Gastroesophageal sphincter (tissue), 4 donors: ENCODE results near the gene TM4SF18. TPM values are rescaled to one million over a fixed set of nuclear protein-coding genes. Genes with fewer than 3 reads are reported as not detected.

Experiments used
- ATAC-seq: fragments of 150-250 bp; one replicate; pipeline ENCODE4 v1.9.1; 2016; ENCODE audit warnings: mild to moderate bottlenecking, moderate library complexity
- H3K27ac ChIP-seq, 4 donors: fragments of 200-600 bp; sonication (generic) in 3 of 4; 1 replicate in 3 of 4; 2 replicates in 1 of 4; pipeline ENCODE4 v1.5.1; 2016 to 2019
- H3K27me3 ChIP-seq: fragments of 200-600 bp; sonication (generic); one replicate; pipeline ENCODE4 v1.5.1; 2019
- H3K36me3 ChIP-seq, 2 donors: fragments of 200-600 bp; sonication (generic); one replicate each; pipeline ENCODE4 v1.5.1; 2019; ENCODE audit warnings: control low read depth in 1 of 2
- H3K4me1 ChIP-seq, 3 donors: fragments of 200-600 bp; sonication (generic); 1 replicate in 2 of 3; 2 replicates in 1 of 3; pipeline ENCODE4 v1.5.1; 2016 to 2019; ENCODE audit warnings: control low read depth in 2 of 3
- H3K4me3 ChIP-seq, 2 donors: fragments of 200-600 bp; sonication (generic); one replicate each; pipeline ENCODE4 v1.5.1; 2019; ENCODE audit warnings: mild to moderate bottlenecking in 1 of 2, moderate library complexity in 1 of 2
- H3K9me3 ChIP-seq, 3 donors: fragments of 200-600 bp; sonication (generic); one replicate each; pipeline ENCODE4 v1.5.1; 2017 to 2019; ENCODE audit warnings: control low read depth in 2 of 3
- EP300 ChIP-seq: sonication (generic); formaldehyde crosslinking; IDR thresholded peaks from one replicate; pipeline ENCODE4 v1.6.1; 2017; ENCODE audit warnings: antibody characterized with exemption, mild to moderate bottlenecking
- POLR2A ChIP-seq, 2 donors: fragments of 450-650 bp; IDR thresholded peaks; one replicate each; pipeline ENCODE4 v1.6.1; 2017; ENCODE audit warnings: antibody characterized with exemption in 2 of 2, mild to moderate bottlenecking in 2 of 2, moderate library complexity in 1 of 2
- POLR2AphosphoS5 ChIP-seq: sonication (generic); formaldehyde crosslinking; IDR thresholded peaks from one replicate; pipeline ENCODE4 v1.6.1; 2017; ENCODE audit warnings: antibody characterized with exemption
- WGBS, 2 donors: methylation state at CpG; one replicate each; pipeline ENCODE4 v1.1.5; 2018; ENCODE audit warnings: low coverage in 1 of 2; 5-methylcytosine and 5-hydroxymethylcytosine counted together
- total RNA-seq, 4 donors: library from RNA; depleted of rRNA; stranded (reverse); fragments of >200 nt; gene quantifications; one replicate each; pipeline ENCODE4 v1.1.0, GENCODE V29; 2016
- TF ChIP-seq, protein P1 (sequence below), 4 experiments: fragments of 200-600 bp in 2 of 4; fragments of 450-650 bp in 2 of 4; sonication (generic) in 1 of 4; IDR thresholded peaks; one replicate each; pipeline ENCODE4 v1.5.1; 2017 to 2019; ENCODE audit warnings: antibody characterized with exemption in 4 of 4, mild to moderate bottlenecking in 2 of 4, moderate library complexity in 2 of 4

TM4SF18 gene
- total RNA-seq, 4 donors from 2014 or later: 1.7 to 10.2 (median 7.1) TPM

- peaks cover 0 to 11% (median 0%) of the 10 kb centered on the region in 3 donors for H3K4me1 ChIP-seq
- WGBS, 2 donors: no CpG with 5 or more reads among the region's 23 CpGs
- no peaks in the 10 kb centered on the region for H3K27me3 ChIP-seq
- H3K9me3 ChIP-seq: no peaks in the 10 kb centered on the region
- H3K36me3 ChIP-seq: no peaks in the 10 kb centered on the region
- no peak for TF ChIP-seq POLR2AphosphoS5
- TF ChIP-seq, protein P1, sequence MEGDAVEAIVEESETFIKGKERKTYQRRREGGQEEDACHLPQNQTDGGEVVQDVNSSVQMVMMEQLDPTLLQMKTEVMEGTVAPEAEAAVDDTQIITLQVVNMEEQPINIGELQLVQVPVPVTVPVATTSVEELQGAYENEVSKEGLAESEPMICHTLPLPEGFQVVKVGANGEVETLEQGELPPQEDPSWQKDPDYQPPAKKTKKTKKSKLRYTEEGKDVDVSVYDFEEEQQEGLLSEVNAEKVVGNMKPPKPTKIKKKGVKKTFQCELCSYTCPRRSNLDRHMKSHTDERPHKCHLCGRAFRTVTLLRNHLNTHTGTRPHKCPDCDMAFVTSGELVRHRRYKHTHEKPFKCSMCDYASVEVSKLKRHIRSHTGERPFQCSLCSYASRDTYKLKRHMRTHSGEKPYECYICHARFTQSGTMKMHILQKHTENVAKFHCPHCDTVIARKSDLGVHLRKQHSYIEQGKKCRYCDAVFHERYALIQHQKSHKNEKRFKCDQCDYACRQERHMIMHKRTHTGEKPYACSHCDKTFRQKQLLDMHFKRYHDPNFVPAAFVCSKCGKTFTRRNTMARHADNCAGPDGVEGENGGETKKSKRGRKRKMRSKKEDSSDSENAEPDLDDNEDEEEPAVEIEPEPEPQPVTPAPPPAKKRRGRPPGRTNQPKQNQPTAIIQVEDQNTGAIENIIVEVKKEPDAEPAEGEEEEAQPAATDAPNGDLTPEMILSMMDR (IDR thresholded peaks at IDR 0.05): no peak
- TF ChIP-seq EP300: no peak
- TF ChIP-seq POLR2A (IDR thresholded peaks at IDR 0.05): no peak
- H3K4me3 ChIP-seq: no peak overlapping the region
- no peak for ATAC-seq
- no peak overlapping the region for H3K27ac ChIP-seq
Measured at GRCh38 chr3:149284034-149284433, 49.4 kb downstream of the TM4SF18 start.

- H3K27ac ChIP-seq: no peak overlapping the region
- H3K9me3 ChIP-seq: no peaks in the 10 kb centered on the region
- no peaks in the 10 kb centered on the region for H3K27me3 ChIP-seq
- H3K4me1 ChIP-seq: peaks cover 0 to 15% (median 0%) of the 10 kb centered on the region in 3 donors
- TF ChIP-seq POLR2A (IDR thresholded peaks at IDR 0.05) (no peak), EP300 (no peak), POLR2AphosphoS5 (no peak)
- TF ChIP-seq, protein P1 (IDR thresholded peaks at IDR 0.05): no peak
- H3K36me3 ChIP-seq: no peaks in the 10 kb centered on the region
- no peak for ATAC-seq
- H3K4me3 ChIP-seq: no peak overlapping the region
- 89 to 95% methylated on average over 3 to 5 of the region's 5 CpGs for WGBS, 2 donors
Measured at GRCh38 chr3:149283401-149283800, 50.0 kb downstream of the TM4SF18 start.

DNA sequence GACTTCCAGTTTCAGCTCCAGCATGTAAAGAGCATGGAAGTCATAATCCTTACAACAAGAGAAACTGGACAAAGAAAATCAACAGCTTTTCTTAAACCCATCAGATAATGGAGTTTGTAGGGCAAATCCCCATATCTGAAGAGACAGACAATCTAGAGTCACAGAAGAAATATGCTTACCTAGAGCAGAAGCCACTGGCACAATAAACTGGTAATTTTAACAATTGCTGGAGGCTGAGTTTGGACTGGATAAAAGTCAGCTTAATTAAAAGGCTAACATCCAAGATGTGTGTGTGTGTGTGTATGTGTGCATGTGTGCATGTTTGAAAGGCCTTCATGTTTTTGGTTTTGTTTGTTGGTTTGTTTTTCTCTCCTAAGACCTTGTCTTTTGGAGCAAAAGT is 50.6 kb downstream of the TM4SF18 start:
- Histone ChIP-seq H3K9me3 (no peaks in the 10 kb centered on the region), H3K36me3 (no peaks in the 10 kb centered on the region), H3K4me3 (no peak overlapping the region), H3K27ac (no peak overlapping the region), H3K4me1 (peaks cover 0 to 15% (median 0%) of the 10 kb centered on the region in 3 donors), H3K27me3 (no peaks in the 10 kb centered on the region)
- TF ChIP-seq POLR2A (IDR thresholded peaks at IDR 0.05): no peak
- no peak for TF ChIP-seq EP300
- no peak for TF ChIP-seq POLR2AphosphoS5
- TF ChIP-seq, protein P1 (IDR thresholded peaks at IDR 0.05): no peak
- ATAC-seq: no peak

DNA sequence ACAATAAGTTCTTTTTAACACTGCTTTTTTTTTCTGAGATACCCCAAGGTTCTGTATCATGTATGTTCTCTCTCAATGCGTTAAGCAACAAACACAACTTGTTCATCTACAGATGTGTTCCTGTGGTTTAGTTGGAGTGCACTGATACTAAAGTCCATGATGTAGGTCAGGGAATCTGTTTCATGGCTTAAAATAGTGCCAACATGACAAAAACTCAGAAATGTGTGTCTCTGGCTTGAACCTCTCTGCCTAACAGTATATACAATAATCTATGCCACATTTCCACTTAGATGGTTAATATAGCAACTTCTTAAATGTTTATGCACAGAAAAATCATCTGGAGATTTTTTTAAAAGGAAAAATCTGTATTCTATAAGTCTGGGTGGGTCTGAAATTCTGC is 51.1 kb downstream of the TM4SF18 start:
- Histone ChIP-seq H3K27ac (no peak overlapping the region), H3K4me1 (peaks cover 0 to 15% (median 0%) of the 10 kb centered on the region in 3 donors), H3K4me3 (no peak overlapping the region), H3K36me3 (no peaks in the 10 kb centered on the region), H3K9me3 (no peaks in the 10 kb centered on the region), H3K27me3 (no peaks in the 10 kb centered on the region)
- WGBS, 2 donors: 80 to 100% methylated on average over 1 of the region's 1 CpG
- ATAC-seq: no peak
- TF ChIP-seq POLR2A (IDR thresholded peaks at IDR 0.05): no peak
- TF ChIP-seq EP300: no peak
- TF ChIP-seq, protein P1 (IDR thresholded peaks at IDR 0.05): no peak
- no peak for TF ChIP-seq POLR2AphosphoS5

GRCh38 chr3:149280671-149281349 is 52.6 kb downstream of the TM4SF18 start:
- Histone ChIP-seq H3K4me3 (no peak overlapping the region), H3K27me3 (no peaks in the 10 kb centered on the region), H3K27ac (no peak overlapping the region), H3K36me3 (no peaks in the 10 kb centered on the region), H3K9me3 (no peaks in the 10 kb centered on the region), H3K4me1 (peaks cover 0 to 15% (median 0%) of the 10 kb centered on the region in 3 donors)
- WGBS, 2 donors: 94 to 100% methylated on average over 1 to 2 of the region's 2 CpGs
- ATAC-seq: no peak
- TF ChIP-seq, protein P1 (IDR thresholded peaks at IDR 0.05): no peak
- TF ChIP-seq EP300: no peak
- no peak for TF ChIP-seq POLR2A (IDR thresholded peaks at IDR 0.05)
- TF ChIP-seq POLR2AphosphoS5: no peak
